Endodermal cell (in vitro differentiated cells): ENCODE measurements around the gene SNRPA. TPM values are rescaled to one million over a fixed set of nuclear protein-coding genes. Genes with fewer than 3 reads are reported as not detected.
A peak's percentile ranks its signal among the peaks of the same experiment; 100 is the strongest.

Source experiments
- DNase-seq: peaks from one replicate; pipeline ENCODE4 v3.0.0-alpha.2; 2017
- H3K27ac ChIP-seq: 2 replicates; pipeline ENCODE4 v1.5.1; 2013; ENCODE audit warnings: mild to moderate bottlenecking, low read depth, low read length, moderate library complexity
- H3K27me3 ChIP-seq: 2 replicates; pipeline ENCODE4 v1.6.1; 2013; ENCODE audit warnings: mild to moderate bottlenecking, low read length, moderate library complexity; ENCODE audit not compliant: insufficient read depth, control insufficient read depth, poor library complexity, severe bottlenecking
- H3K36me3 ChIP-seq: 2 replicates; pipeline ENCODE4 v1.7.0; 2013; ENCODE audit warnings: mild to moderate bottlenecking, low read length, moderate library complexity; ENCODE audit not compliant: control insufficient read depth, insufficient read depth
- H3K4me1 ChIP-seq: one replicate; pipeline ENCODE4 v1.7.0; 2013; ENCODE audit warnings: low read length; ENCODE audit not compliant: control insufficient read depth, insufficient read depth
- H3K4me3 ChIP-seq: 2 replicates; pipeline ENCODE4 v1.5.1; 2013; ENCODE audit warnings: mild to moderate bottlenecking, low read length, moderate library complexity
- H3K9ac ChIP-seq: 2 replicates; pipeline ENCODE4 v1.6.1; 2013; ENCODE audit warnings: mild to moderate bottlenecking, low read length, moderate library complexity; ENCODE audit not compliant: poor library complexity, severe bottlenecking; ENCODE audit errors: extremely low read depth
- H3K9me3 ChIP-seq: 2 replicates; pipeline ENCODE4 v1.6.1; 2013; ENCODE audit warnings: mild to moderate bottlenecking, low read length, moderate library complexity; ENCODE audit not compliant: control insufficient read depth
- H3K27ac Mint-ChIP-seq: 2 replicates; pipeline ENCODE4 v1.8.0; 2020; ENCODE audit warnings: mixed read lengths
- H3K27me3 Mint-ChIP-seq: 2 replicates; pipeline ENCODE4 v1.8.0; 2021; ENCODE audit warnings: mild to moderate bottlenecking, mixed read lengths; ENCODE audit not compliant: insufficient read depth
- H3K36me3 Mint-ChIP-seq: 2 replicates; pipeline ENCODE4 v1.8.0; 2020; ENCODE audit warnings: low read depth, mixed read lengths
- H3K4me1 Mint-ChIP-seq: 2 replicates; pipeline ENCODE4 v1.8.0; 2020; ENCODE audit warnings: mixed read lengths
- H3K4me3 Mint-ChIP-seq: 2 replicates; pipeline ENCODE4 v1.8.0; 2020; ENCODE audit warnings: mild to moderate bottlenecking, moderate library complexity, mixed read lengths
- H3K9me3 Mint-ChIP-seq: 2 replicates; pipeline ENCODE4 v1.8.0; 2020; ENCODE audit warnings: mild to moderate bottlenecking, mixed read lengths
- CTCF ChIP-seq: fragments of 200-600 bp; sonication (generic); conservative IDR thresholded peaks from 2 replicates; pipeline ENCODE4 v1.5.0; 2021; ENCODE audit warnings: antibody characterized with exemption, mild to moderate bottlenecking
- WGBS, 2 experiments: methylation state at CpG; one replicate each; pipeline versions ENCODE4 v1.1.5 to v1.1.7; 2013; ENCODE audit warnings: missing lambda C conversion rate in 2 of 2, mixed read lengths in 1 of 2; ENCODE audit not compliant: insufficient coverage in 1 of 2, insufficient read length in 1 of 2; 5-methylcytosine and 5-hydroxymethylcytosine counted together
- total RNA-seq, 2 donors: library from RNA; stranded (reverse); fragmentation: NEBNext Ultra II Directional in 1 of 2; extraction: Animal tissue kit (Norgen Biotek cat#: 25700) in 1 of 2; gene quantifications; 2 replicates in 1 of 2; 3 replicates in 1 of 2; pipeline ENCODE4 v1.2.1, GENCODE V29; 2021

SNRPA gene
- total RNA-seq, 2 donors from 2014 or later: 160 to 199 TPM

GRCh38 chr19:40801426-40802299, 50.7 kb downstream of the SNRPA start:
- no peak for TF ChIP-seq CTCF
- peaks cover 39% of the 10 kb centered on the region for H3K36me3 Mint-ChIP-seq
- Histone ChIP-seq H3K9me3 (no peaks in the 10 kb centered on the region), H3K9ac (peak overlapping the region; percentile 6), H3K27ac (no peak overlapping the region), H3K27me3 (no peaks in the 10 kb centered on the region), H3K4me1 (peaks cover 29% of the 10 kb centered on the region), H3K36me3 (peaks cover 63% of the 10 kb centered on the region), H3K4me3 (peak overlapping the region; percentile 94)
- peaks cover 56% of the 10 kb centered on the region for H3K4me1 Mint-ChIP-seq
- WGBS, 2 experiments: 90 to 91% methylated on average over 3 to 11 of the region's 13 CpGs
- no peaks in the 10 kb centered on the region for H3K9me3 Mint-ChIP-seq
- H3K27ac Mint-ChIP-seq: peak overlapping the region; percentile 32
- no peak for DNase-seq
- H3K4me3 Mint-ChIP-seq: peak overlapping the region; percentile 91
- no peaks in the 10 kb centered on the region for H3K27me3 Mint-ChIP-seq

GRCh38 chr19:40802300-40803169, 51.5 kb downstream of the SNRPA start:
- Histone ChIP-seq H3K9me3 (no peaks in the 10 kb centered on the region), H3K27ac (no peak overlapping the region), H3K27me3 (no peaks in the 10 kb centered on the region), H3K9ac (peak overlapping the region; percentile 6), H3K4me1 (peaks cover 29% of the 10 kb centered on the region), H3K36me3 (peaks cover 69% of the 10 kb centered on the region), H3K4me3 (peak overlapping the region; percentile 94)
- Mint-ChIP-seq H3K27ac (peak overlapping the region; percentile 58), H3K9me3 (no peaks in the 10 kb centered on the region), H3K36me3 (peaks cover 42% of the 10 kb centered on the region), H3K4me1 (peaks cover 62% of the 10 kb centered on the region), H3K27me3 (no peaks in the 10 kb centered on the region), H3K4me3 (peak overlapping the region; percentile 91)
- 80 to 82% methylated on average over 7 to 11 of the region's 11 CpGs for WGBS, 2 experiments
- no peak for DNase-seq
- TF ChIP-seq CTCF: no peak

- H3K27ac ChIP-seq: no peak overlapping the region
- no peak overlapping the region for H3K9ac ChIP-seq
- no peak overlapping the region for H3K4me3 ChIP-seq
Observed at GRCh38 chr19:40803170-40803856, 52.3 kb downstream of the SNRPA start.

More at GRCh38 chr19:40803170-40803856, 52.3 kb downstream of the SNRPA start:
- Mint-ChIP-seq H3K36me3 (peaks cover 49% of the 10 kb centered on the region), H3K4me1 (peaks cover 63% of the 10 kb centered on the region), H3K27ac (peak overlapping the region; percentile 58), H3K9me3 (no peaks in the 10 kb centered on the region), H3K27me3 (no peaks in the 10 kb centered on the region), H3K4me3 (peak overlapping the region; percentile 28)
- no peak for TF ChIP-seq CTCF
- WGBS, 2 experiments: 76 to 100% methylated on average over 4 to 9 of the region's 9 CpGs
- Histone ChIP-seq H3K36me3 (peaks cover 77% of the 10 kb centered on the region), H3K9me3 (no peaks in the 10 kb centered on the region), H3K4me1 (peaks cover 29% of the 10 kb centered on the region), H3K27me3 (no peaks in the 10 kb centered on the region)
- no peak for DNase-seq
